ENCODE data around the gene HAPSTR1. TPM values are rescaled to one million over a fixed set of nuclear protein-coding genes. Genes with fewer than 3 reads are reported as not detected.

Gene HAPSTR1, protein sequence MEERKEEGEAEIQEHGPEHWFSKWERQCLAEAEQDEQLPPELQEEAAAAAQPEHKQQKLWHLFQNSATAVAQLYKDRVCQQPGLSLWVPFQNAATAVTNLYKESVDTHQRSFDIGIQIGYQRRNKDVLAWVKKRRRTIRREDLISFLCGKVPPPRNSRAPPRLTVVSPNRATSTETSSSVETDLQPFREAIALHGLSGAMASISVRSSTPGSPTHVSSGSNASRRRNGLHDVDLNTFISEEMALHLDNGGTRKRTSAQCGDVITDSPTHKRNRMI
- total RNA-seq (2022; extraction: Qiagen RNA extraction; ENCODE audit: low read depth): 29.0 to 33.5 TPM (median 30.5 TPM) in 5 replicates

DNA sequence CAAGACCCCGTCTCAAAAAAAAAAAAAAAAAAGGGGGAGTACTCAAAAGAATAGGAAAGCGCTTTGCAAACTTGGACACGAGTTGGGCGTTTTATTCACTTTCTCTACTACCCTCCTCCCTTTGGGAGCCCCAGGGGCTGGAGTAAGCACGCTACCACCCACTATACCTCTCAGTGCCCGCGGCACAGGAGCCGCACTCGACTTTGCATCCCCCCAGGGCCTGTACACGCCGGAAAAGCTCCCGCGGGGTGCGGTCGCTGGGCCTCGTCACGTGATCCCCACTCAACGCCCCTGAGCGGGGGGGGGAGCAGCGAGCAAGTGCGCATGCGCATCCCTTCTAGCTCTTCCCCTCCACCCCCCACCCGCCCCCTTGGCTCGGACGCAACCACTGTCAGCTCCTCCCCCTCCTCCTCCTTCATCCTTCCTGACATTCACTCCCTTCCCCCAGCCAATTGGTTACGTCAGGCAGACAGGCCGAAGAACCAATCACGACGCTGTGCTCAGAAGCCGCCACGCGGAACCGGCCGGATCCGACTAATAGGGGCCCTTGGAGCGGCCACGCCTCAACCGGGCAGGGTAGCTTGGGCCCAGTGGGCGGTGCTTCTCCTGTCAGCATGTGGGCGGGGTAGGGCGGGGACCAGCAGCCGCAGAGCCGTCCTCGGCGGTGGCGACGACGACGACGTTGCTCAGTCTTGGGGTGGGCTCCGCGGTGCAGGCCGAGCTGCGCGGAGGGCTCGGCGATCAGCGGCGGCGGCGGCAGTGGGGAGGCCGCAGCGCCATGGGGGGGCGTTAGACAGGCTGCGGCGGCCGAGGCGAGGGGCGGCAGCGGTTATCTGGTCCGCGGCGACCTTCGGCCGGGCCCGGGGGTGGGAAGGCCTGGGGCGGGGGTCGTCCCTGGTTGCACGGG is at the start of gene HAPSTR1:
HAPSTR1 (plus strand) TSS at position 685 of the 907 bp plus-strand sequence. CDS start 401 bp downstream, outside the sequence.

Other genes starting within 250 kb of the HAPSTR1 start
- 127 to 151 TPM (median 134 TPM) in 5 replicates for gene CARHSP1, start 222.6 kb upstream of the HAPSTR1 start, total RNA-seq (2022; extraction: Qiagen RNA extraction; ENCODE audit: low read depth)
- gene LITAFD, start 209.3 kb upstream of the HAPSTR1 start, total RNA-seq (2022; extraction: Qiagen RNA extraction; ENCODE audit: low read depth): not detected in 5 replicates
- gene USP7, start 127.7 kb upstream of the HAPSTR1 start, total RNA-seq (2022; extraction: Qiagen RNA extraction; ENCODE audit: low read depth): 75.4 to 97.5 TPM (median 91.5 TPM) in 5 replicates

Data from A549 treated with DMSO at 1 μM for 4 hours (cell line).